ENCODE data around the gene PJA2. TPM values are rescaled to one million over a fixed set of nuclear protein-coding genes. Genes with fewer than 3 reads are reported as not detected.

PJA2 gene
- polyA plus RNA-seq, 1 donor from 2014 or later, result 142 TPM

DNA sequence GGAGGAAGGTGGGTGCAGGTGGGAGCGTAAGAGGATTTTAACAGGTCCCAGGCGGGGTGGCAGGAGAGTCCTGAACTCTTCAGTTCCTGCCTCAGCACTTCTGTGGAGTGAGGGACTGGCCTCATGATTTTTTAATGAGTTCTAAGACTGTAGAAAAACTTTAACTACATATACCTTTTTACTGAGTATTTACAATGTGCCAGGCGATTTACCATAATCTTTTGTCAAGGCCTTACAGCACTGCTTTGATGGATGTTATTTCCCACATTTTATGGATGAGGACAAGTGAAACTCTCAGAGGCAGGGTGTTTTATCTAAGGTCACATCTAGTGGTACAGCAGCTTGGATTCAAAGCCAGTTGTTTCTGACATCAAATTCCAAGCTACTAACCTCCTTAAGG is 99.5 kb downstream of the PJA2 start:
- no peak for TF ChIP-seq POLR2AphosphoS5 (IDR thresholded peaks at IDR 0.05)
- no peak for TF ChIP-seq TAF1 (IDR thresholded peaks at IDR 0.05; ENCODE audit: low read depth)
- TF ChIP-seq, protein P1, sequence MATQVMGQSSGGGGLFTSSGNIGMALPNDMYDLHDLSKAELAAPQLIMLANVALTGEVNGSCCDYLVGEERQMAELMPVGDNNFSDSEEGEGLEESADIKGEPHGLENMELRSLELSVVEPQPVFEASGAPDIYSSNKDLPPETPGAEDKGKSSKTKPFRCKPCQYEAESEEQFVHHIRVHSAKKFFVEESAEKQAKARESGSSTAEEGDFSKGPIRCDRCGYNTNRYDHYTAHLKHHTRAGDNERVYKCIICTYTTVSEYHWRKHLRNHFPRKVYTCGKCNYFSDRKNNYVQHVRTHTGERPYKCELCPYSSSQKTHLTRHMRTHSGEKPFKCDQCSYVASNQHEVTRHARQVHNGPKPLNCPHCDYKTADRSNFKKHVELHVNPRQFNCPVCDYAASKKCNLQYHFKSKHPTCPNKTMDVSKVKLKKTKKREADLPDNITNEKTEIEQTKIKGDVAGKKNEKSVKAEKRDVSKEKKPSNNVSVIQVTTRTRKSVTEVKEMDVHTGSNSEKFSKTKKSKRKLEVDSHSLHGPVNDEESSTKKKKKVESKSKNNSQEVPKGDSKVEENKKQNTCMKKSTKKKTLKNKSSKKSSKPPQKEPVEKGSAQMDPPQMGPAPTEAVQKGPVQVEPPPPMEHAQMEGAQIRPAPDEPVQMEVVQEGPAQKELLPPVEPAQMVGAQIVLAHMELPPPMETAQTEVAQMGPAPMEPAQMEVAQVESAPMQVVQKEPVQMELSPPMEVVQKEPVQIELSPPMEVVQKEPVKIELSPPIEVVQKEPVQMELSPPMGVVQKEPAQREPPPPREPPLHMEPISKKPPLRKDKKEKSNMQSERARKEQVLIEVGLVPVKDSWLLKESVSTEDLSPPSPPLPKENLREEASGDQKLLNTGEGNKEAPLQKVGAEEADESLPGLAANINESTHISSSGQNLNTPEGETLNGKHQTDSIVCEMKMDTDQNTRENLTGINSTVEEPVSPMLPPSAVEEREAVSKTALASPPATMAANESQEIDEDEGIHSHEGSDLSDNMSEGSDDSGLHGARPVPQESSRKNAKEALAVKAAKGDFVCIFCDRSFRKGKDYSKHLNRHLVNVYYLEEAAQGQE (IDR thresholded peaks at IDR 0.05; ENCODE audit: borderline replicate concordance), result no peak
- TF ChIP-seq SMC3 (conservative IDR thresholded peaks at IDR 0.05; ENCODE audit: poor library complexity), result no peak
- no peak for TF ChIP-seq EZH2 (IDR thresholded peaks at IDR 0.05; ENCODE audit: borderline replicate concordance, insufficient read depth, low read length, poor library complexity, severe bottlenecking)
- no peak for TF ChIP-seq EP300 (conservative IDR thresholded peaks at IDR 0.05; ENCODE audit: poor library complexity, severe bottlenecking)
- TF ChIP-seq MXI1 (conservative IDR thresholded peaks at IDR 0.05; ENCODE audit: poor library complexity, severe bottlenecking), result no peak
- no peak for TF ChIP-seq CTCF (IDR thresholded peaks at IDR 0.05; ENCODE audit: poor library complexity, severe bottlenecking)
- no peak for TF ChIP-seq RAD21 (conservative IDR thresholded peaks at IDR 0.05)
- H3K4me3 ChIP-seq (ENCODE audit: low read length), result no peak overlapping the region
- no peak overlapping the region for H3K4me2 ChIP-seq (ENCODE audit: low read length)
- H2AFZ ChIP-seq (ENCODE audit: low read depth, low read length), result no peak overlapping the region
- no peaks in the 10 kb centered on the region for H3K36me3 ChIP-seq (ENCODE audit: insufficient read depth, low read length)
- no peaks in the 10 kb centered on the region for H3K79me2 ChIP-seq (replicated peaks; ENCODE audit: insufficient read depth, low read length)
- H3K27me3 ChIP-seq (ENCODE audit: insufficient read depth, low read depth, low read length), result no peaks in the 10 kb centered on the region
- H3K9ac ChIP-seq (ENCODE audit: low read length), result no peak overlapping the region
- no peaks in the 10 kb centered on the region for H3K9me2 ChIP-seq (ENCODE audit: insufficient read depth, low read length)
- H3K27ac ChIP-seq (ENCODE audit: low read length), result no peak overlapping the region
- no peaks in the 10 kb centered on the region for H3F3A ChIP-seq (ENCODE audit: insufficient read depth, low read length, poor library complexity, severe bottlenecking)
- H3K9me3 ChIP-seq (ENCODE audit: low read length), result no peaks in the 10 kb centered on the region
- no peaks in the 10 kb centered on the region for H4K20me1 ChIP-seq (ENCODE audit: insufficient read depth)

GRCh38 chr5:109309326-109310063 is 100.3 kb downstream of the PJA2 start:
- Histone ChIP-seq H3K9ac (ENCODE audit: low read length) (no peak overlapping the region), H2AFZ (ENCODE audit: low read depth, low read length) (no peak overlapping the region), H3K9me2 (ENCODE audit: insufficient read depth, low read length) (no peaks in the 10 kb centered on the region), H3K27me3 (ENCODE audit: insufficient read depth, low read depth, low read length) (no peaks in the 10 kb centered on the region), H3K4me2 (ENCODE audit: low read length) (no peak overlapping the region), H3K27ac (ENCODE audit: low read length) (no peak overlapping the region), H3K4me3 (ENCODE audit: low read length) (no peak overlapping the region), H3K79me2 (replicated peaks; ENCODE audit: insufficient read depth, low read length) (no peaks in the 10 kb centered on the region), H4K20me1 (ENCODE audit: insufficient read depth) (no peaks in the 10 kb centered on the region), H3K36me3 (ENCODE audit: insufficient read depth, low read length) (no peaks in the 10 kb centered on the region), H3K9me3 (ENCODE audit: low read length) (no peaks in the 10 kb centered on the region), H3F3A (ENCODE audit: insufficient read depth, low read length, poor library complexity, severe bottlenecking) (no peaks in the 10 kb centered on the region)
- TF ChIP-seq EZH2 (IDR thresholded peaks at IDR 0.05; ENCODE audit: borderline replicate concordance, insufficient read depth, low read length, poor library complexity, severe bottlenecking) (no peak), EP300 (conservative IDR thresholded peaks at IDR 0.05; ENCODE audit: poor library complexity, severe bottlenecking) (no peak), SMC3 (conservative IDR thresholded peaks at IDR 0.05; ENCODE audit: poor library complexity) (no peak), MXI1 (conservative IDR thresholded peaks at IDR 0.05; ENCODE audit: poor library complexity, severe bottlenecking) (no peak), RAD21 (conservative IDR thresholded peaks at IDR 0.05) (no peak), CTCF (IDR thresholded peaks at IDR 0.05; ENCODE audit: poor library complexity, severe bottlenecking) (no peak), TAF1 (IDR thresholded peaks at IDR 0.05; ENCODE audit: low read depth) (no peak), POLR2AphosphoS5 (IDR thresholded peaks at IDR 0.05) (no peak)
- TF ChIP-seq, protein P1 (IDR thresholded peaks at IDR 0.05; ENCODE audit: borderline replicate concordance), result no peak
